HT-29 (cell line): ENCODE data around the gene EBP. TPM values are rescaled to one million over a fixed set of nuclear protein-coding genes. Genes with fewer than 3 reads are reported as not detected.
"Not testable (repeated sequence)": the region's sequence is repeated elsewhere in the genome, so short reads cannot be mapped to it uniquely, and the experiment has no call there.

Experiments used
- DNase-seq: peaks from one replicate; pipeline ENCODE4 v3.0.0-alpha.2; 2015; ENCODE audit warnings: low spot score
- total RNA-seq: library from RNA; depleted of rRNA; stranded (reverse); fragments of >200 nt; shearing (Covaris generic); gene quantifications from 2 replicates; pipeline ENCODE4 v1.2.3, GENCODE V29; 2014

EBP gene
- total RNA-seq, 1 experiment from 2014 or later, result 311 TPM

DNA sequence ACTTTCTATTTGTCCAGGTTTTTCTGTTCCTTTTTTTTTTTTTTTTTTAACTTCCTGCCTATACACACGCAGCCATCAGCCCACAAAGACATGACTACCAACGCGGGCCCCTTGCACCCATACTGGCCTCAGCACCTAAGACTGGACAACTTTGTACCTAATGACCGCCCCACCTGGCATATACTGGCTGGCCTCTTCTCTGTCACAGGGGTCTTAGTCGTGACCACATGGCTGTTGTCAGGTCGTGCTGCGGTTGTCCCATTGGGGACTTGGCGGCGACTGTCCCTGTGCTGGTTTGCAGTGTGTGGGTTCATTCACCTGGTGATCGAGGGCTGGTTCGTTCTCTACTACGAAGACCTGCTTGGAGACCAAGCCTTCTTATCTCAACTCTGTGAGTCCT is 2.1 kb downstream of the EBP start:
- no peak for DNase-seq

DNA sequence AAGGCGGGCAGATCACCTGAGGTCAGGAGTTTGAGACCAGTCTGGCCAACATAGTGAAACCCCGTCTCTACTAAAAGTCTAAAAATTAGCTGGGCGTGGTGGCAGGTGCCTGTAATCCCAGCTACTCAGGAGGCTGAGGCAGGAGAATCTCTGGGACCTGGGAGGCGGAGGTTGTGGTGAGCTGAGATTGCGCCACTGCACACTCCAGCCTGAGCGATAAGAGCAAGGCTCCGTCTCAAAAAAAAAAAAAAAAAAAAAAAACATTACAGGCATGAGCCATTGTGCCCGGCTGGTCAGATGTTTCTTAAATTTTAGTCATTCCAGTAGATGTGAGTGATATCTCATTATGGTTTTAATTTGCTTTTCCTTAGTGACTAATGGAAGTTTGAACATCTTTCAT is 4.2 kb downstream of the EBP start:
- DNase-seq, result not testable (repeated sequence)

DNA sequence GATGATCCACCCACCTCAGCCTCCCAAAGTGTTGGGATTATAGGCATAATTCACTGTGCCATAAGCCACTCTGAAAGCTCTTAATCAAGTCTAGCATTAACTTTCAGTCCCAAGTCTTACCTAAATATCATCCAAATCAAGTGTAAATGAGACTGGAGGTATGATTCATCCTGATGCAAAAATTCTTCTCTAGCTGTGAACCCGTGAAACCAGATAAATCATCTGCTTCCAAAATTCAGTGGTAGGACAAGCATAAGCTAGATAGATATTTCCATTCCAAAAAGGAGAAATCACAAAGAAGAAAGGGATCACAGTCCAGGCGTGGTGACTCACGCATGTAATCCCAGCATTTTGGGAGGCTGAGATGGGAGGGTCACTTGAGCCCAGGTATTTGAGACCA is 9.1 kb downstream of the EBP start:
- no peak for DNase-seq

DNA sequence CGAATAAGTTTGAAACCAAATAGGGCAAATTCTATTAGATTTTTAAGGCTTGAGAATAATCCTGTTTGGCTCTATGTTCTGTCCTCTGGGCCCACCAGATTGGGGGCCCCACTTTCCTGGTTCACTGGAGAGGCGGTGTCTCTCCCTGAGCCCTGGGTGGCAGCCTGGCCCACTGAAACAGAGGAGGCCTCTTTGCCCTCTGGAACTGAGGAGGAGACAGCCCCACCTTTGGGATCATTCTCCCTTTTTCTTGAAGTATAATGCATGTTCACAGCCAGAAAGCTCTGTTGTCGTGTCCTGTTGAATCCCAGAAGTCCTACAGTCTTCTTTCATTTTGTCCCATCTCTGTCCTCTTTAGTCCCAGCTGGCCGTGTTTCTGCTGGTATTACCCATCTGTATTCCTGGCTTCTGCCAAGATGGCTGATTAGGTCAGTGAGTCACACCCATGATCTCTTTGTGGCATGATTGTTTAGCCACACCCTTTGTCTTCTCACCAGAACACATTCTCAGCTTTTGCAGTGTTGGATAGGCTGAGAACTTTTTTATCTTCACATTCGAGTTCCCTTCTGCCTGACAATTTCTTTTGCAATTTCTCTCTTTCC is 9.9 kb downstream of the EBP start:
- DNase-seq, result peak; percentile 15

DNA sequence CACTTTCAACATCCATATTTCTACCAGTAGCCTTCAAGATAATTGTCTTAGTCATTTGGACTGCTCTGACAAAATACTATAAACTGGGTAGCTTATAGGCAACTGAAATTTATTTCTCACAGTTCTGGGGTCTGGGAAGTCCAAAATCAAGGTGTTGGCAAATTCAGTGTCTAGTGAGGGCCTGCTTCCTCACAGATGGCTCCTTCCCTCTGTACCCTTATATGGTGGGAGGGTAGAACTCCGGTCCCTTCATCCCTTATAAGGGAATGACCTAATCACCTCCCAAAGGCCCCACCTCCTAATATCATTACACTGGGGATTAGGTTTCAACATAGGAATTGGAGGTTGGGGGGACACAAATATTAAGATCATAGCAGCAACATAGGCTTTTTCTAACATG is 10.6 kb downstream of the EBP start:
- DNase-seq, result no peak

DNA sequence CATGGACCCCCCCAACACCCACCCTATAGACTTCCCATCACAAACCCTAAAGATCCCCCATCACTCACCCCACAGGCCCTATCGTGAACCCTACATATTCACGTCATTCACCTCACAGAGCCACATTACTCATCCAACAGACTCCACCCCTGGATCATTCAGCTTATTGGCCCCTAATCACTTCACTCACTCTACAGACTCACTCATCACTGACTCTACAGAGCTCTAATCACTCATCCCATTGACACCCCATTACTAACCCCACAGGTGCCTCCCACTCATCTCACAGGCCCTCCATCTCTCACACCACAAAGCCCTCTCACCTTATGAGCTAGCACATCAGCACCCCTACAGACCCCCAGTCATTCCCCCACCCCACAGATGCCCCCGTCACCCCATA is 11.6 kb downstream of the EBP start:
- DNase-seq, result no peak

DNA sequence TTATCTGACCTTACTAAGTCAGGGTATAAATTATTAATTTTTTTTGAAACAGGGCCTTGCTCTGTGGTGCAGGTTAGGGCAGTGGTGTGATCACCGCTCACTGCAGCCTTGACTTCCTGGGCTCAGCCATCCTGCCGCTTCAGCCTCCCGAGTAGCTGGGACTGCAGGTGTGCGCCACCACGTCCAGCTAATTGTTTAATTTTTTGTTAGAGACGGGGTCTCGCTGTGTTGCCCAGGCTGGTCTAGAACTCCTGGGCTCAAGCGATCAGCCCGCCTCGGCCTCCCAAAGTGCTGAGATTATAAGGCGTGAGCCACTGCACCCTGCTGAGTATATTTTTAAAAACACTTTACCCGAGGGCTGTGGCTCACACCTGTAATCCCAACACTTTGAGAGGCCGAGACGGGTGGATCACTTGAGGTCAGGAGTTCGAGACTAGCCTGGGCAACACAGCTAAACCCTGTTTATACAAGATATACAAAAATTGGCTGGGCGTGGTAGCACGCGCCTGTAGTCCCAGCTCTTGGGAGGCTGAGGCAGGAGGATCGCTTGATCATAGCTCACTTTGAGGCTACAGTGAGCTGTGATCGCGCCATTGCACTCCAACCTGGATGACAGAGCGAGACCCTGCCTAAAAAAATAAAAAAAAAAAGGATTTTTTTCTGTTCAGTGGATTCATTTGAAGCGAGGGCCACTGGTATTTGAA is 17.2 kb downstream of the EBP start:
- DNase-seq, result no peak

DNA sequence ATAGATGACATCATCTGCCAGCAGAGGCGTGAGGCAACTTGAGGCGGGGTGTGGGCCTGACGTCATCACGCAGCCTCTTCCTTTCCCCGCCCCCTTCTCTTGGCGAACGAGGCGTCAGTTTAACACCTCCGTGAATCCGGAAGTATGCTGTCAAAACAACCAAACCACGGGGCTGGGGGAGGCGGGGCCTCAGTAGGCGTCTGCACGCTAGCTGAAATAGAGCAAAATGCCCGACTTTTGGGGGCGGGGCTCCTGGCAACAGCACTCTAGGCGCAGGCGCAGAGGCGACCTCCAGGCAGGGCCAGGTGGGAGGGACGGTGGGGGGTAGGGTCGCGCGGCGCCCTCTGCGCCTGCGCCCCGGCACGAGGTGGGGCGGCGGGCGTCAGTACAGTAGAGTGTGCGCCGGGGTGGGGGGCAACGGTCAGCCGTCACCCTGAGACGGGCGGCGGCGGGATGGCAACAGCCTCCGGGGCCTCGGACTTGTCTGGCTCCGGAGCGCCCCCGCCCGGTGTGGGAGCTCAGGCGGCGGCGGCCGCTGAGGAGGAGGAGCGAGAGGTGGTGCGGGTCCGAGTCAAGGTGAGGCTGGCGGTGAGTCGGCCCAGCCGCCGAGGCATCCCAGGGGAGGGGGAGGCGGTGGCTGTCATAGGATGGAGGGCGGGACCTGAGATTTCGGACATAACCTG is 17.9 kb downstream of the EBP start, which contains the start of gene TBC1D25:
Gene TBC1D25 (plus strand): TSS at position 370 of the 683 bp plus-strand sequence. CDS start 84 bp downstream, at position 454.
- DNase-seq, result peak; percentile 96

DNA sequence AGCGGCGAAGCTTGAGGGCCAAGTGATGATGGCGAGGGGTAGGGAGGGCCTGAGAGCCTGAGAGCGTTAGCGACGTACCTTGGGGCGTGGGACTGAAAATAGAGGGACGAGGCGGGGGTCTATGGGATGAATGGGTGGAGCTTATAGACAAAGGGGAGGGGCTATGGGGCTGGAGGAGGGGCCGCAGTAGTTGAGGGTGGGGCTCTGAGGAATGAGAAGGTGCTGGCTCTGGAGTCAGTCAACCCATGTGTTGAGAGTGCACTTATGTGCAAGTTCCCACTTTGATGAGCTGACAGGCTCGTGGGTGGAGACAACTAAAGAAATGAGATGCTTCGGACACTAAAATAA is 18.4 kb downstream of the EBP start:
- peak; percentile 61 for DNase-seq

DNA sequence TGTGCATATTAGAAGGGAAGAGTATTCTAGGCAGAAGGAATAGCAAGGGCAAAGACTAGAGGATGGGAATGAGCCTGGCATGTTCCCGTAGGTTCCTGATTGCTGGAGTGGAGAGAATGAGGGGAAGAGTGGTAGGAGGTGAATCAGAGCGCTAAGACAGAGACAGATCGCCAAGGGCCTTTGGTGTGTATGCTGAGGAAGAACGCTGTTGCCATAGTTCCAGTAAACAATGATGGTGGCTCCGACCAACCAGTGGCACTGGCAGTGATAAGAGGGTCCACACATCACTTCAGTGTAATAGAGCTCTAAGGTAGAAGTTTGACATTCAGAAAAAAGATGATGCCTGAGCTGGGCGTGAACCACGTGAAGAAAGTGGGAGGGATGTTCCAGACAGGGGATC is 18.9 kb downstream of the EBP start:
- DNase-seq, result no peak

DNA sequence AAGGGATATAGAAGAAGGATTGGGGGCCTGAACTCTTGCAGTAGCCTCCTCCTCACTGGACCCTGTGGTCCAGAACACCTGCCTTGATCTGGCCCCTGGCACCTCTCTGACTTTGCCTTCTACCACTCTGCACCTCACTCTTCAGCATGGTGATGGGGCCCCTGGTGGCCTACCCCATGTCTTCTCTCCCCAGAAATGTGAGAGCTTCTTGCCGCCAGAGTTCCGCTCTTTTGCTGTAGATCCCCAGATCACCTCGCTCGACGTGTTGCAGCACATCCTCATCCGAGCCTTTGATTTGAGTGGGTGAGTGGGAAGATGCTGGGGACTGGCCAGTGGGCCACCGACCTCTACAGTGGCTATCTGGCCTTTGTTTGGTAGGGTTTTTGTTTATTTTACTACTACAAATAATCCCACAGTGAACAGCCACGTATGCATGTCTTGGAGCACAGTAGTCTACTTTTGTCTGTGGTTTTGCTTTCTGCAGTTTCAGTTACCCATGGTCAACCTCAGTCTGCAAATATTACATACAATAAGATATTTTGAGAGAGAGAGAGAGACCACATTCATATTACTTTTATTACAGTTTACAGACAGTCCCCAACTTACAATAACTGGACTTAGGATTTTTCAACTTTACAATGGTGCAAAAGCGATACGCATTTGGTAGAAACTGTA is 19.7 kb downstream of the EBP start:
- DNase-seq, result no peak

DNA sequence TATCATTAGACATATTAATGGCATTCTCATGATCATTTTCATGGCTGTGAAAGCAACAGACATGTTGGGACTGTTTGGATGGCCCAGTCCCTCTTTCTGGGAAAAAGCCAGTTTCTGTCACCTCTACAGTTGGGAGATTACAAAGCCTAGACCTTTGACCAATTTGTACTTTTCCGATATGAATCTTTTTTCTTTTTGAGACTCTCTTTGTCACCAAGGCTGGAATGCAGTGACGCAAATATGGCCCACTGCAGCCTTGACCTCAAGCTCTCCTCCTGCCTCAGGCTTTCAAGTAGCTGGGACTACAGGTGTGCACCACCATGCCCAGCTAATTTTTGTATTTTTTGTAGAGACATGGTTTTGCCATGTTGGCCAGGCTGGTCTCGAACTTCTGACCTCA is 27.3 kb downstream of the EBP start:
- DNase-seq, result no peak

DNA sequence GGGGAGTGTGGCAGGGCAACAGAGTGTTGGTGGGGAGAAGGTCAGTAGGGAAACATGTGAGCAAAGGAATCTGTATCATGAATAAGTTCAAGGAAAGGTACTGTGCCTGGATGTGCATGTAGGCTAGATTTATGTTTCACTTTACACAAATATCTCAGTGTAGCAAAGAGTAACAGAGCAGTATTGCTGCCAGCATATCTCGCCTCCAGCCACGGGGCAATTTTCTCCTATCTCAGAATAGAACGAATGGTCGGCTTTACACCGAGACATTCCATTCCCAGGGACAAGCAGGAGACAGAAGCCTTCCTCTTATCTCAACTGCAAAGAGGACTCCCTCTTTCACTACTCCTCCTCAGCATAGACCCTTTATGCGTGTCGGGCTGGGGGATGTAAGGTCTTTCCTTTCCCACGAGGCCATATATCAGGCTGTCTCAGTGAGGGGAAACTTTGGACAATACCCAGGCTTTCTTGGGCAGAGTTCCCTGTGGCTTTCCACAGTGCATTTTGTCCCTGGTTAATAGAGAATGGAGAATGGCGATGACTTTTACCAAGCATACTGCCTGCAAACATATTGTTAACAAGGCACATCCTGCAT is 34.2 kb downstream of the EBP start:
- DNase-seq, result not testable (repeated sequence)

DNA sequence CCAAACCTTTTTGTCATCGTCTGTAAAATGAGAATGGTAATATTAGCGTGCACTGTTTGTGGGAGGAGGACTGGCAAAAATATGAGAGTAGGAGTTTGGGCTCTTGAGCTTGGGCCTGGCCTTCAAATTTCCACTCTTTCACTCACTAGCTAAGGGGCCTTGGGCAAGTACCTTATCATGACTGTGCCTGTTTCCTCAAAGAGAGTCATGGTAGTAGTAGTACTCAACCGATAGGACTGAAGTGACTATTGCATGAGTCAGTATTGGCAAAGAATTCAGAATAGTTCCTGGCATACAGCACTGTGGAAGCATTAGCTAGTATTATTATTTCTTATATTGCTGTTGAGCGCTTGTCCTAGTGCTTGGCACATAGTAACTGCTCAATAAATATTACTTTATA is 36.7 kb downstream of the EBP start:
- no peak for DNase-seq

DNA sequence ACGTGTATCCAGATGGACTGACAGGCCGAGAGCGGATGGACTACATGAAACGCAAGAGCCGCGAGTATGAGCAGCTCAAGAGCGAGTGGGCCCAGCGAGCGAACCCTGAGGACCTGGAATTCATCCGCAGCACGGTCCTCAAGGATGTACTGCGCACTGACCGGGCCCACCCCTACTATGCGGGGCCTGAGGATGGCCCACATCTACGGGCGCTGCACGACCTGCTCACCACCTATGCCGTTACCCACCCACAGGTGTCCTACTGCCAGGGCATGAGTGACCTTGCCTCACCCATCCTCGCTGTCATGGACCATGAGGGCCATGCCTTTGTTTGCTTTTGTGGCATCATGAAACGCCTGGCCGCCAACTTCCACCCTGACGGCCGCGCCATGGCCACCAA is 38.0 kb downstream of the EBP start:
- DNase-seq, result no peak

DNA sequence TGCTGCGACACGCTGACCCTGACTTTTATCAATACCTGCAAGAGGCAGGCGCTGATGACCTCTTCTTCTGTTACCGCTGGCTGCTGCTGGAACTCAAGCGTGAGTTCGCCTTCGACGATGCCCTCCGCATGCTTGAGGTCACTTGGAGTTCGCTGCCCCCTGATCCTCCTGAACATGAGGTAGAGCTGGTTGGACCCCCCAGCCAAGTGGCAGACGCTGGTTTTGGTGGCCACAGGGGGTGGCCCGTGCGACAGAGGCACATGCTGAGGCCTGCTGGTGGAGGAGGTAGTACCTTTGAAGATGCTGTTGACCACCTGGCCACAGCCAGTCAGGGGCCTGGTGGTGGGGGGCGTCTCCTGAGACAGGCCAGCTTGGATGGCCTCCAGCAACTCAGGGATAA is 38.4 kb downstream of the EBP start:
- no peak for DNase-seq

DNA sequence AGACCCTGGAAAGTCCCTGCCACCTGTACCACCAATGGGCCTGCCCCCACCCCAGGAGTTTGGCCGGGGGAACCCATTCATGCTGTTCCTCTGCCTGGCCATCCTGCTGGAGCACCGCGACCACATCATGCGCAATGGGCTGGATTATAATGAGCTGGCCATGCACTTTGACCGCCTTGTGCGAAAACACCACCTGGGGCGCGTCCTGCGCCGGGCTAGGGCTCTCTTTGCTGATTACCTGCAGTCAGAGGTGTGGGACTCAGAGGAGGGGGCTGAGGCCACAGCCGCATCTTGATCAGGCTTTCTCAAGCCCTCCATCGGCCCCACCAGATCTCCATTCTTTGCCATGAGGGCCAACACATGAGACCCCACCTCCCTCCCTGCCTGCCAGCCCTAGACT is 39.1 kb downstream of the EBP start:
- no peak for DNase-seq

DNA sequence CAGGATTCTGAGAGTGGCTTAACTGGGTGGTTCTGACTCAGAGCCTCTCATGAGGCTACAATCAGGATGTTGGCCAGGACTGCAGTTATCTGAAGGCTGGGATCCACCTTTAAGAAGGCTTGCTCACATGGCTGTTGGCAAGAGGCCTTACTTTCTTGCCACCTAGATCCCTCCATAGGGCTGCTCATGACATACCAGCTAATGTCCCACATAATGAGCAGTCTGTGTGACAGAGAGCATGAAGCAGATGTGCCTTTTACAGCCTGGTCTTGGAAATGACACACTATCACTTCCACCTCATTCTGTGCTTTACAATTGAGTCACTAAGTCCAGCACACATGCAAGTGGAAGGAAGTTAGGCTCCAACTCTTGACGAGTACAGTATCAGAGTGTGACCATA is 48.4 kb downstream of the EBP start:
- no peak for DNase-seq

DNA sequence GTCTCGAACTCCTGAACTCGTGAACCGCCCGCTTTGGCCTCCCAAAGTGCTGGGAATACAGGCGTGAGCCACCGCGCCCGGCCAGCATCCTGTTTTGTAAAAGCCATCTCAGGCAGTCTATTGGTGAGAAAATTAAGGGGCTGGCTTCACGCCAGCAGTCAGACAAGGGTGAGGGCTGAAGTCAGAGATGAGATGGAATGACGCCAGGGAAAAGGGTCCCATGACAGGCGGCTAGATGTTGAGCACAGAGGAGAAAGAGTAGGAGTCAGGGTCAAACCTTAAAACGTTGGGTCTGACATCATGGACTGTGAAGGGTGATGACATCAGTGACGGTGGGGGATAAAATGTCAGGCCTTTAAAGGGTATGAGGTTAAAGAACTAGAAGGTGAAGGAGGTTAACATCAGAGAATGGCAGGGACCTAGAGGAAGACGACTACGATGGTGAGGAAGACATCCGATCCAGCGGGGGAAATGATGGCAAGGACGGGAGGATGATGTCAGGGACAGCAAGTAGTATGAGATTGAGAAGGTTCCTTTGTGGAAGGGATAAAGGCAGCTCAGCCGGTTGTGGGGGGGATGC is 52.2 kb downstream of the EBP start:
- no peak for DNase-seq

DNA sequence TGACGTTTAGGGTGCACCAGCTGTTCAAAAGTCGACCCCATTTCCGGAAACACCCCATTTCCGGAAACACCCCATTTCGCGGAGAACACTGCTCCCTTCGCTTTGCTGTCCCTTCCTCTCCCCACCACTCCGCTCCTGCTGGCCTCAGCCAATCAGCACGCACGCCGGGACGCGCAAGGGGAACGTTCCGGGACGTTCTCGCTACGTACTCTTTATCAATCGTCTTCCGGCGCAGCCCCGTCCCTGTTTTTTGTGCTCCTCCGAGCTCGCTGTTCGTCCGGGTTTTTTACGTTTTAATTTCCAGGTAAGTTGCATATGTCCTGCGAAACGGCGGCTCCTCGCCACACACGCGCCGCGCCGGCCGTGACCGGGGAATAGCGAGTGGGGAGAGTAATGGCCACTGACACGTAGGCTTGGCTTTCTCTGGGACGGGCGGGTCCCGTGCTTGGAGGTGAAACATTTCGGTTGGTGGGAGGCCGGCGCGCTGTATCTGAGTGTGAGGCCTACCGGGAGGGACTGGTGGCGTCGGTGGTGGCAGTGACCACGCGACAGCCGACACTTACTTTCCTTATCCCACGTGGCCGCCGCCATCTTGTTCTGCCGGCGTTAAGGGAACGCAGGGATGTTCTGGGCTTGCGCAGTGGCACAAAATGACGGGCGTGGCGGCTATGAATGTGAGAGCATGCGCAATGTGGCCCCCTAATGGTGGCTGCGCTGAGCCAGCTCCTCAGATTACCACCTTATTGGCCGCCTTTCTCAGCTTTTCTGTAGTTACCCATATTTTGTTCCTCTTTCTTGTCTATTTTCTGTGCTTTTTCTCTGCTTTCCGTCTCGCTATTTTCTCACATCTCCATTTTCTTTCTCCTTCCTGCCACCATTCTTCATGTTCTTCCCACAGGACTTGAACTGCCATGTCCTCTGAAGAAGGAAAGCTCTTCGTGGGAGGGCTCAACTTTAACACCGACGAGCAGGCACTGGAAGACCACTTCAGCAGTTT is 53.0 kb downstream of the EBP start, which contains the start of gene RBM3:
Gene RBM3 (plus strand): TSS at position 215 of the 997 bp plus-strand sequence. CDS start 697 bp downstream, at position 912.
- peak; percentile 91 for DNase-seq
